HL-60 (cell line): Measurements from ENCODE around the gene ATG2B.

Source experiments
- DNase-seq, 2 experiments: peaks; one replicate each; pipeline ENCODE4 v3.0.0-alpha.2; 2010 to 2020; ENCODE audit warnings: low read depth in 1 of 2, low spot score in 1 of 2
- H3K27ac ChIP-seq: fragments of 250-450 bp; sonication (Bioruptor Pico); replicated peaks from 2 replicates; pipeline ENCODE4 v1.5.1; 2020; ENCODE audit warnings: mild to moderate bottlenecking, moderate library complexity
- H3K27me3 ChIP-seq: fragments of 250-450 bp; sonication (Bioruptor Pico); 2 replicates; pipeline ENCODE4 v1.5.1; 2021; ENCODE audit warnings: mild to moderate bottlenecking, moderate library complexity; ENCODE audit not compliant: insufficient read depth, poor library complexity, severe bottlenecking
- H3K4me3 ChIP-seq: replicated peaks from 2 replicates; pipeline ENCODE4 v1.5.1; 2011; ENCODE audit warnings: mild to moderate bottlenecking, control low read depth, low read length; ENCODE audit not compliant: insufficient read depth
- GABPA ChIP-seq: IDR thresholded peaks from 2 replicates; pipeline ENCODE4 v1.6.1; 2012; ENCODE audit warnings: low read depth
- POLR2AphosphoS5 ChIP-seq: IDR thresholded peaks from 2 replicates; pipeline ENCODE4 v1.6.1; 2012; ENCODE audit warnings: low read depth
- REST ChIP-seq: IDR thresholded peaks from 2 replicates; pipeline ENCODE4 v1.6.1; 2012; ENCODE audit warnings: low read depth; ENCODE audit not compliant: insufficient replicate concordance
- SPI1 ChIP-seq: IDR thresholded peaks from 2 replicates; pipeline ENCODE4 v1.6.1; 2012; ENCODE audit warnings: low read depth, mild to moderate bottlenecking, borderline replicate concordance
- TF ChIP-seq, protein P1 (sequence below): IDR thresholded peaks from one replicate; pipeline ENCODE4 v1.5.1; 2011; ENCODE audit warnings: low read length, control low read depth, inconsistent platforms; ENCODE audit not compliant: insufficient read depth

Gene ATG2B

DNA sequence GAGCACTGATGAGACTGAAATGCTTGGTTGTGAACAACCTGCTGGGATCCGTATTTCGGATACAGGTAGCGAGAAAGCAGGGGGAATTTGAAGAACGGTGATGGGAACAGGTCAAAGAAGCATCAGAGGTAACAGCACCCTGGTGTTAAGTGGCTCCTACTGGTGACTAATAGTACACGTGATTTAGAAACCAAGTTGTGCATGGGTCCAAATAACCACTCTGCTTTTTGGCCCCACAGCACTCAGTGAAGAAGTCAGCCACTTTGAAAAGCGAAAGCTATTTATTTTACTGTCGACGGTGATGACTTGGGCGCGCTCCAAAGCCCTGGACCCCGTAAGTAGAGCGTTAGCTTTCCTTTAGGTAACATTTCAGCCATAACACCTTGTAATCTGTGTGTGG is 45.5 kb upstream of the ATG2B start:
- Histone ChIP-seq H3K27me3 (no peaks in the 10 kb centered on the region), H3K27ac (no peak overlapping the region), H3K4me3 (no peak overlapping the region)
- DNase-seq = no peak
- TF ChIP-seq GABPA (no peak), POLR2AphosphoS5 (no peak), REST (no peak), SPI1 (no peak)
- TF ChIP-seq, protein P1, sequence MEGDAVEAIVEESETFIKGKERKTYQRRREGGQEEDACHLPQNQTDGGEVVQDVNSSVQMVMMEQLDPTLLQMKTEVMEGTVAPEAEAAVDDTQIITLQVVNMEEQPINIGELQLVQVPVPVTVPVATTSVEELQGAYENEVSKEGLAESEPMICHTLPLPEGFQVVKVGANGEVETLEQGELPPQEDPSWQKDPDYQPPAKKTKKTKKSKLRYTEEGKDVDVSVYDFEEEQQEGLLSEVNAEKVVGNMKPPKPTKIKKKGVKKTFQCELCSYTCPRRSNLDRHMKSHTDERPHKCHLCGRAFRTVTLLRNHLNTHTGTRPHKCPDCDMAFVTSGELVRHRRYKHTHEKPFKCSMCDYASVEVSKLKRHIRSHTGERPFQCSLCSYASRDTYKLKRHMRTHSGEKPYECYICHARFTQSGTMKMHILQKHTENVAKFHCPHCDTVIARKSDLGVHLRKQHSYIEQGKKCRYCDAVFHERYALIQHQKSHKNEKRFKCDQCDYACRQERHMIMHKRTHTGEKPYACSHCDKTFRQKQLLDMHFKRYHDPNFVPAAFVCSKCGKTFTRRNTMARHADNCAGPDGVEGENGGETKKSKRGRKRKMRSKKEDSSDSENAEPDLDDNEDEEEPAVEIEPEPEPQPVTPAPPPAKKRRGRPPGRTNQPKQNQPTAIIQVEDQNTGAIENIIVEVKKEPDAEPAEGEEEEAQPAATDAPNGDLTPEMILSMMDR = no peak

DNA sequence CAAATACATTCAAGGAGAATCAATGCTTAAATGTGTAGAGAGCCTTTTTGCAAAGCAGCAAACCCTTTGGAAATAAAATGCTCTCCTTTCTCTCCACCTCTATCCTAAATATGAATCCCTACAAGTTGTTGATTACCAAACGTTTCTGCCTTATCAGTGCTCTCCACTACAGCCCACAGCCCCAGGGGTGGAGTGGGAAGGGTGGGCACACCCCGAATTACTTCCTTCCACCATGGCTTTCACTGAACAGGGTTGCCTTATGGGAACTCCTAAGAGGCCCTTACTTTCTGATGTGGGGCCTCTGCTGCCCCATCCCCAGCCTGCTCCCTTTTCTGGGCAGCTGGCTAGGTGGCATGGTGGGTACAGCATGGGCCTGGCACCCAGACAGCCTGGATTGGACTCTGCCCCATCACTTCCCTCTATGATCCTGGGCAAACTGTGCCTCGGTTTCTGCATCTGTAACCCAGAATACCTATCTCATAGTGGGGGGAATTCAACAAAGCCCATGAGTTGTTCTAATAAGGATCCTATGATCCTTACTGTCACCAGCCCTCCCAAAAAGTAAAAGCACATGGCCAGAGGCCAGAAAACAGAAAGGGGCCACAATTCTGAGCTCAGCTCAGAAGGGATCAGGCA is 44.9 kb upstream of the ATG2B start:
- TF ChIP-seq SPI1 (no peak), REST (no peak), GABPA (no peak), POLR2AphosphoS5 (no peak)
- TF ChIP-seq, protein P1 = no peak
- H3K27me3 ChIP-seq = no peaks in the 10 kb centered on the region
- no peak overlapping the region for H3K27ac ChIP-seq
- no peak for DNase-seq
- no peak overlapping the region for H3K4me3 ChIP-seq

- TF ChIP-seq SPI1 (no peak), REST (no peak), POLR2AphosphoS5 (no peak), GABPA (no peak)
- TF ChIP-seq, protein P1 = no peak
- no peak overlapping the region for H3K4me3 ChIP-seq
- H3K27me3 ChIP-seq = no peaks in the 10 kb centered on the region
- no peak overlapping the region for H3K27ac ChIP-seq
- no peak for DNase-seq
Observed at GRCh38 chr14:96405677-96406076, 42.5 kb upstream of the ATG2B start.
